NOMO-1 treated with DMSO at 0.1 percent for 48 hours (cell line): Measurements from ENCODE around the gene SYNJ1.
"Not testable (repeated sequence)": the region's sequence is repeated elsewhere in the genome, so short reads cannot be mapped to it uniquely, and the experiment has no call there.

Experiments used
- DNase-seq: peaks from one replicate; lab custom pipeline; 2025; ENCODE audit not compliant: unreplicated experiment; lab: John Stamatoyannopoulos, UW

The SYNJ1 gene

GRCh38 chr21:32613436-32614043, 114.3 kb downstream of the SYNJ1 start:
- no peak for DNase-seq

GRCh38 chr21:32612999-32613337, 114.8 kb downstream of the SYNJ1 start:
- DNase-seq: no peak

- DNase-seq: peak; percentile 90
Observed at GRCh38 chr21:32612075-32612998, 115.5 kb downstream of the SYNJ1 start, which contains the start of gene CFAP298. TSS of gene CFAP298 (minus strand) at chr21:32612377. CDS start at chr21:32612243, 134 bp downstream.

- peak; percentile 36 for DNase-seq
Observed at GRCh38 chr21:32611471-32611997, 116.3 kb downstream of the SYNJ1 start.

GRCh38 chr21:32610940-32611339, 116.9 kb downstream of the SYNJ1 start:
- not testable (repeated sequence) for DNase-seq

GRCh38 chr21:32608851-32609250, 119.0 kb downstream of the SYNJ1 start:
- no peak for DNase-seq

- DNase-seq: no peak
Observed at GRCh38 chr21:32605469-32605868, 122.3 kb downstream of the SYNJ1 start.

- DNase-seq: no peak
Observed at GRCh38 chr21:32604464-32604863, 123.3 kb downstream of the SYNJ1 start.

- no peak for DNase-seq
Observed at GRCh38 chr21:32603131-32603530, 124.7 kb downstream of the SYNJ1 start.

- DNase-seq: no peak
Observed at GRCh38 chr21:32602099-32602498, 125.7 kb downstream of the SYNJ1 start.

GRCh38 chr21:32599526-32599925, 128.3 kb downstream of the SYNJ1 start:
- no peak for DNase-seq

- DNase-seq: no peak
Observed at GRCh38 chr21:32599091-32599490, 128.7 kb downstream of the SYNJ1 start.

GRCh38 chr21:32597205-32597604, 130.6 kb downstream of the SYNJ1 start:
- DNase-seq: no peak

- no peak for DNase-seq
Observed at GRCh38 chr21:32595431-32595830, 132.4 kb downstream of the SYNJ1 start.

GRCh38 chr21:32593690-32594089, 134.1 kb downstream of the SYNJ1 start:
- DNase-seq: no peak

- no peak for DNase-seq
Observed at GRCh38 chr21:32592929-32593502, 134.8 kb downstream of the SYNJ1 start.

GRCh38 chr21:32590130-32590529, 137.7 kb downstream of the SYNJ1 start:
- DNase-seq: no peak

GRCh38 chr21:32587651-32588050, 140.2 kb downstream of the SYNJ1 start:
- DNase-seq: no peak

GRCh38 chr21:32587120-32587519, 140.7 kb downstream of the SYNJ1 start:
- no peak for DNase-seq

- DNase-seq: no peak
Observed at GRCh38 chr21:32585970-32586369, 141.8 kb downstream of the SYNJ1 start.

GRCh38 chr21:32585042-32585710, 142.6 kb downstream of the SYNJ1 start, which contains the start of gene TCP10L:
TSS of gene TCP10L (minus strand) at chr21:32585523. CDS start at chr21:32584304, 1,219 bp downstream.
- no peak for DNase-seq
